OCI-LY3 (cell line): ENCODE data around the gene JAK2.

ENCODE experiments used
- H2AFZ ChIP-seq: fragments of 200-600, 300-600 bp; shearing (Covaris generic); 2 replicates; pipeline ENCODE4 v1.6.0; 2014; ENCODE audit warnings: antibody characterized with exemption, low read depth, low read length
- H3K27ac ChIP-seq: fragments of 200-600, 300-600 bp; sonication (generic); 2 replicates; pipeline ENCODE4 v1.5.1; 2014; ENCODE audit warnings: mild to moderate bottlenecking, low read length, moderate library complexity, mixed read lengths
- H3K27me3 ChIP-seq: fragments of 200-600, 300-600 bp; sonication (generic); 2 replicates; pipeline ENCODE4 v1.6.1; 2014; ENCODE audit warnings: low read depth, low read length, mixed read lengths
- H3K36me3 ChIP-seq: fragments of 200-600, 300-600 bp; sonication (generic); replicated peaks from 2 replicates; pipeline ENCODE3; 2014; ENCODE audit warnings: low read depth, low read length, mixed read lengths
- H3K4me1 ChIP-seq: fragments of 300-600, 200-600 bp; sonication (generic); 2 replicates; pipeline ENCODE4 v1.6.1; 2014; ENCODE audit warnings: low read length, mixed read lengths
- H3K4me2 ChIP-seq: fragments of 200-600, 300-600 bp; sonication (generic); 2 replicates; pipeline ENCODE4 v1.6.1; 2014; ENCODE audit warnings: low read length, mixed read lengths
- H3K4me3 ChIP-seq: fragments of 300-600, 200-600 bp; sonication (generic); 2 replicates; pipeline ENCODE4 v1.5.1; 2014; ENCODE audit warnings: antibody characterized with exemption, mild to moderate bottlenecking, low read length, moderate library complexity
- H3K79me2 ChIP-seq: fragments of 300-600, 200-600 bp; shearing (Covaris generic); 2 replicates; pipeline ENCODE4 v1.6.1; 2014; ENCODE audit warnings: mild to moderate bottlenecking, low read length, mixed read lengths
- H3K9ac ChIP-seq: fragments of 300-600, 200-600 bp; shearing (Covaris generic); 2 replicates; pipeline ENCODE4 v1.6.0; 2014; ENCODE audit warnings: mild to moderate bottlenecking, low read length, moderate library complexity
- H3K9me3 ChIP-seq: fragments of 200-600, 300-600 bp; shearing (Covaris generic); 2 replicates; pipeline ENCODE4 v1.6.1; 2014; ENCODE audit warnings: low read length, mixed read lengths; ENCODE audit not compliant: insufficient read depth
- H4K20me1 ChIP-seq: fragments of 200-600, 300-600 bp; sonication (generic); 2 replicates; pipeline ENCODE4 v1.6.1; 2016; ENCODE audit warnings: low read length, mixed read lengths; ENCODE audit not compliant: insufficient read depth
- EZH2phosphoT487 ChIP-seq: fragments of 200-600 bp; shearing (Covaris generic); IDR thresholded peaks from 2 replicates; pipeline ENCODE4 v1.6.1; 2018; ENCODE audit warnings: antibody characterized with exemption, mixed run types, low read depth
- TF ChIP-seq, protein P1 (sequence below): fragments of 200-600, 300-600 bp; sonication (generic); IDR thresholded peaks from 2 replicates; pipeline ENCODE4 v1.5.1; 2014; ENCODE audit warnings: antibody characterized with exemption, low read length, low read depth

Gene JAK2

DNA sequence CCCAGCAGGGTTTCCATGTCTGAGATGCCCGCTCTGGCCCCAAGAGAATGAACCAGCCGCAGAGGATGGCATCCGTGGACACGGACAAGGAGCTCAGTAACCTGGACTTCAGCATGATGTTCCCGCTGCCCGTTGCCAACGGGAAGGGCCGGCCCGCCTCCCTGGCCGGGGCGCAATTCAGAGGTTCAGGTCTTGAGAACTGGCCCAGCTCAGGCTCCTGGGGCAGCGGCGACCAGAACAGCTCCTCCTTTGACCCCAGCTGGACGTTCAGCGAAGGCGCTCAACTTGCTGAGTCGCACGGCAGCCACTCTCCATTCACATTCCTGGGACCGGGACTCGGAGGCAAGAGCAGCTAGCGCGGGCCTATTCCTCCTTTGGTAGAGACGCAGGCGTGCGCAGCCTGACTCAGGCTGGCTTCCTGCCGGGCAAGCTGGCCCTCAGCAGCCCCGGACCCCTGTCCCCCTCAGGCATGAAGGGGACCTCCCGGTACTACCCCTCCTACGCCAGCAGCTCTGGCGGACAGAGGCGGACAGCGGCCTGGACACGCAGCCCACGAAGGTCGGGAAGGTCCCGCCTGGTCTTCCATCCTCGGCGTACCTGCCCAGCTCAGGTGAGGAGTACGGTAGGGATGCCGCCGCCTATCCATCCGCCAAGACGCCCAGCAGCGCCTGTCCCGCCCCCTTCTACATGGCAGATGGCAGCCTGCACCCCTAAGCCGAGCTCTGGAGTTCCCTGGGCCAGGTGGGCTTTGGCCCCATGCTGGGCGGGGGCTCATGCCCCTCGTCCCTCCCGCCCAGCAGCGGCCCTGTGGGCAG lies 126.0 kb downstream of the JAK2 start:
- peaks cover 10% of the 10 kb centered on the region for H3K36me3 ChIP-seq
- no peak overlapping the region for H3K4me2 ChIP-seq
- H3K4me3 ChIP-seq: no peak overlapping the region
- no peak for TF ChIP-seq EZH2phosphoT487
- TF ChIP-seq, protein P1, sequence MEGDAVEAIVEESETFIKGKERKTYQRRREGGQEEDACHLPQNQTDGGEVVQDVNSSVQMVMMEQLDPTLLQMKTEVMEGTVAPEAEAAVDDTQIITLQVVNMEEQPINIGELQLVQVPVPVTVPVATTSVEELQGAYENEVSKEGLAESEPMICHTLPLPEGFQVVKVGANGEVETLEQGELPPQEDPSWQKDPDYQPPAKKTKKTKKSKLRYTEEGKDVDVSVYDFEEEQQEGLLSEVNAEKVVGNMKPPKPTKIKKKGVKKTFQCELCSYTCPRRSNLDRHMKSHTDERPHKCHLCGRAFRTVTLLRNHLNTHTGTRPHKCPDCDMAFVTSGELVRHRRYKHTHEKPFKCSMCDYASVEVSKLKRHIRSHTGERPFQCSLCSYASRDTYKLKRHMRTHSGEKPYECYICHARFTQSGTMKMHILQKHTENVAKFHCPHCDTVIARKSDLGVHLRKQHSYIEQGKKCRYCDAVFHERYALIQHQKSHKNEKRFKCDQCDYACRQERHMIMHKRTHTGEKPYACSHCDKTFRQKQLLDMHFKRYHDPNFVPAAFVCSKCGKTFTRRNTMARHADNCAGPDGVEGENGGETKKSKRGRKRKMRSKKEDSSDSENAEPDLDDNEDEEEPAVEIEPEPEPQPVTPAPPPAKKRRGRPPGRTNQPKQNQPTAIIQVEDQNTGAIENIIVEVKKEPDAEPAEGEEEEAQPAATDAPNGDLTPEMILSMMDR: no peak
- no peaks in the 10 kb centered on the region for H3K4me1 ChIP-seq
- no peaks in the 10 kb centered on the region for H3K9me3 ChIP-seq
- no peak overlapping the region for H3K27ac ChIP-seq
- no peak overlapping the region for H2AFZ ChIP-seq
- no peaks in the 10 kb centered on the region for H4K20me1 ChIP-seq
- H3K27me3 ChIP-seq: no peaks in the 10 kb centered on the region
- no peaks in the 10 kb centered on the region for H3K79me2 ChIP-seq
- H3K9ac ChIP-seq: no peak overlapping the region

DNA sequence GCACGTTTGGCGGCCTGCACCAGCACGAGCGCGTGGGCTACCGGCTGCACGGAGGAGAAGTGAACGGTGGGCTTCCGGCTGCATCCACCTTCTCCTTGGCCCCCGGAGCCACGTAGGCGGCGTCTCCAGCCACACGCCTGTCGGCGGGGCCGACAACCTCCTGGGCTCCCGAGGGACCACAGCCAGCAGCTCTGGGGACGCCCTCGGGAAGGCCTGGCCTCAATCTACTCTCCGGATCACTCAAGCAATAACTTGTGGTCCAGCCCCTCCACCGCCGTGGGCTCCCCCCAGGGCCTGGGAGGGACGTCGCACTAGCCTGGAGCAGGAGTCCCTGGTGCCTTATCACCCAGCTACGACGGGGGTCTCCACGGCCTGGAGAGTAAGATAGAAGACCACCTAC lies 126.6 kb downstream of the JAK2 start:
- Histone ChIP-seq H3K36me3 (peaks cover 10% of the 10 kb centered on the region), H3K9ac (no peak overlapping the region), H3K27ac (no peak overlapping the region), H2AFZ (no peak overlapping the region), H3K4me1 (no peaks in the 10 kb centered on the region), H3K4me3 (no peak overlapping the region), H3K27me3 (no peaks in the 10 kb centered on the region), H3K79me2 (no peaks in the 10 kb centered on the region), H3K9me3 (no peaks in the 10 kb centered on the region), H4K20me1 (no peaks in the 10 kb centered on the region), H3K4me2 (no peak overlapping the region)
- TF ChIP-seq EZH2phosphoT487: no peak
- TF ChIP-seq, protein P1: no peak

DNA sequence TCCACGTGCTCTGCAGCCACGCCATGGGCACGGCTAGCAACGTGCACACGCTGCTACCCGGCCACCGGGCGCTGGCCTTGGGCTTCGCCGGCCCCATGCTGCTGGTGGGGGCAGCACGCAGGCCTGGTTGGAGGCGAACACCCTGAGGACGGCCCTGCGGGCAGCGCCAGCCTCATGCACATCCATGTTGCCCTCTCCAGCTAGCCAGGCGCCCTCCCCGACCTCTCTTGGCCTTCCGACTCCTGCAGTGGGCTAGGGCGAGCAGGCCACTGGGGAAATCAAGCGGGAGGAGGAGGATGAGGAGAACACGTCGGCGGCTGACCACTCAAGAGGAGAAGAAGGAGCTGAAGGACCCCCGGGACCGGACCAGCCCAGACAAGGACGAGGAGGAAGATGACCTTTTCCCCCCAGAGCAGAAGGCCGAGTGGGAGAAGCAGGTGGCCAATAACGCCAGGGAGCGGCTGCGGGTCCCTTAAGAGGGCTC lies 127.1 kb downstream of the JAK2 start:
- H3K27ac ChIP-seq: no peak overlapping the region
- H3K27me3 ChIP-seq: no peaks in the 10 kb centered on the region
- no peaks in the 10 kb centered on the region for H3K79me2 ChIP-seq
- no peak overlapping the region for H3K9ac ChIP-seq
- no peaks in the 10 kb centered on the region for H4K20me1 ChIP-seq
- H3K4me1 ChIP-seq: no peaks in the 10 kb centered on the region
- H2AFZ ChIP-seq: no peak overlapping the region
- no peak for TF ChIP-seq EZH2phosphoT487
- TF ChIP-seq, protein P1: no peak
- H3K4me2 ChIP-seq: no peak overlapping the region
- H3K9me3 ChIP-seq: no peaks in the 10 kb centered on the region
- peaks cover 10% of the 10 kb centered on the region for H3K36me3 ChIP-seq
- H3K4me3 ChIP-seq: no peak overlapping the region

- Histone ChIP-seq H3K36me3 (peaks cover 10% of the 10 kb centered on the region), H3K9ac (no peak overlapping the region), H3K27me3 (no peaks in the 10 kb centered on the region), H3K4me2 (no peak overlapping the region), H2AFZ (no peak overlapping the region), H4K20me1 (no peaks in the 10 kb centered on the region), H3K27ac (no peak overlapping the region), H3K4me1 (no peaks in the 10 kb centered on the region), H3K9me3 (no peaks in the 10 kb centered on the region), H3K4me3 (no peak overlapping the region), H3K79me2 (no peaks in the 10 kb centered on the region)
- TF ChIP-seq, protein P1: no peak
- TF ChIP-seq EZH2phosphoT487: no peak
Measured at GRCh38 chr9:5112646-5113045, 127.6 kb downstream of the JAK2 start.
